Neural progenitor cell (in vitro differentiated cells): Measurements from ENCODE around the gene ASB15. TPM values are rescaled to one million over a fixed set of nuclear protein-coding genes. Genes with fewer than 3 reads are reported as not detected.

Source experiments
- DNase-seq: peaks from one replicate; pipeline ENCODE4 v3.0.0-alpha.2; 2016; ENCODE audit warnings: low spot score
- H2AFZ ChIP-seq: fragments of 200-600 bp; sonication (generic); replicated peaks from 2 replicates; pipeline ENCODE4 v1.6.1; 2016; ENCODE audit warnings: antibody characterized with exemption
- H3F3A ChIP-seq: fragments of 200-600 bp; sonication (generic); 2 replicates; pipeline ENCODE4 v1.6.1; 2016; ENCODE audit warnings: antibody characterized with exemption, low read depth
- H3K27ac ChIP-seq: fragments of 200-600 bp; sonication (generic); 2 replicates; pipeline ENCODE4 v1.5.1; 2016; ENCODE audit warnings: mild to moderate bottlenecking
- H3K27me3 ChIP-seq: fragments of 200-600 bp; sonication (generic); 2 replicates; pipeline ENCODE4 v1.6.1; 2016; ENCODE audit warnings: mild to moderate bottlenecking, moderate library complexity
- H3K36me3 ChIP-seq: fragments of 200-600 bp; sonication (generic); 2 replicates; pipeline ENCODE4 v1.5.1; 2016
- H3K4me1 ChIP-seq: fragments of 200-600 bp; sonication (generic); 2 replicates; pipeline ENCODE4 v1.6.1; 2016; ENCODE audit warnings: mixed run types
- H3K4me2 ChIP-seq: fragments of 200-600 bp; sonication (generic); 2 replicates; pipeline ENCODE4 v1.6.1; 2016
- H3K4me3 ChIP-seq: fragments of 200-600 bp; sonication (generic); 2 replicates; pipeline ENCODE4 v1.5.1; 2016
- H3K79me2 ChIP-seq: fragments of 200-600 bp; sonication (generic); 2 replicates; pipeline ENCODE4 v1.6.1; 2016; ENCODE audit warnings: low read depth
- H3K9ac ChIP-seq: fragments of 200-600 bp; sonication (generic); 2 replicates; pipeline ENCODE4 v1.6.1; 2016
- H3K9me3 ChIP-seq: fragments of 200-600 bp; sonication (generic); 2 replicates; pipeline ENCODE4 v1.5.1; 2016; ENCODE audit warnings: low read depth
- H4K20me1 ChIP-seq: fragments of 200-600 bp; sonication (generic); 2 replicates; pipeline ENCODE4 v1.6.1; 2016; ENCODE audit warnings: low read depth
- H3K27ac Mint-ChIP-seq: 3 replicates; pipeline ENCODE4 v1.8.0; 2021; ENCODE audit warnings: mixed read lengths
- H3K27me3 Mint-ChIP-seq: 2 replicates; pipeline ENCODE4 v1.8.0; 2022; ENCODE audit warnings: low read depth, mild to moderate bottlenecking, inconsistent platforms, moderate library complexity, mixed read lengths; ENCODE audit not compliant: insufficient read depth
- H3K36me3 Mint-ChIP-seq: 3 replicates; pipeline ENCODE4 v1.8.0; 2021; ENCODE audit warnings: mixed read lengths
- H3K4me1 Mint-ChIP-seq: 3 replicates; pipeline ENCODE4 v1.8.0; 2021; ENCODE audit warnings: mixed read lengths
- H3K4me3 Mint-ChIP-seq: 3 replicates; pipeline ENCODE4 v1.8.0; 2021; ENCODE audit warnings: mild to moderate bottlenecking, moderate library complexity, mixed read lengths
- H3K9me3 Mint-ChIP-seq: 3 replicates; pipeline ENCODE4 v1.8.0; 2020; ENCODE audit warnings: mixed read lengths
- EZH2 ChIP-seq: fragments of 200-600 bp; sonication (generic); IDR thresholded peaks from 2 replicates; pipeline ENCODE4 v1.6.1; 2017; ENCODE audit warnings: antibody characterized with exemption, mild to moderate bottlenecking, moderate library complexity
- EZH2phosphoT487 ChIP-seq: fragments of 200-600 bp; sonication (generic); IDR thresholded peaks from 2 replicates; pipeline ENCODE4 v1.6.1; 2017; ENCODE audit warnings: antibody characterized with exemption
- total RNA-seq: library from RNA; depleted of rRNA; stranded (reverse); fragments of >200 nt; gene quantifications from 2 replicates; pipeline ENCODE4 v1.2.3, GENCODE V29; 2015; ENCODE audit warnings: low replicate concordance
- TF ChIP-seq, protein P1 (sequence below): fragments of 200-600 bp; sonication (generic); IDR thresholded peaks from 2 replicates; pipeline ENCODE4 v1.5.1; 2017; ENCODE audit warnings: antibody characterized with exemption, mild to moderate bottlenecking

ASB15 gene
- total RNA-seq, 1 donor from 2014 or later: not detected

DNA sequence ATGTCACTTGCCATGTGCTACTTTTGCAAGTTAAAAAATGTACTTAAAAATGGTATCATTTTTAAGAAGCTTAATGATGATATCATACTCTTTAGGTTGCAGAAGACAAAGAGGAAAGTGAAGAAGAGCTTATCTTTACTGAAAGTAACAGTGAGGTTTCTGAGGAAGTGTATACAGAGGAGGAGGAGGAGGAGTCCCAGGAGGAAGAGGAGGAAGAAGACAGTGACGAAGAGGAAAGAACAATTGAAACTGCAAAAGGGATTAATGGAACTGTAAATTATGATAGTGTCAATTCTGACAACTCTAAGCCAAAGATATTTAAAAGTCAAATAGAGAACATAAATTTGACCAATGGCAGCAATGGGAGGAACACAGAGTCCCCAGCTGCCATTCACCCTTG is 60.1 kb downstream of the ASB15 start:
- no peak overlapping the region for H3K4me3 Mint-ChIP-seq
- H3K36me3 ChIP-seq: no peaks in the 10 kb centered on the region
- no peaks in the 10 kb centered on the region for H3K9me3 ChIP-seq
- H4K20me1 ChIP-seq: no peaks in the 10 kb centered on the region
- H3K27me3 ChIP-seq: no peaks in the 10 kb centered on the region
- H3K9me3 Mint-ChIP-seq: peaks cover 2% of the 10 kb centered on the region
- no peak overlapping the region for H3K27ac Mint-ChIP-seq
- no peak overlapping the region for H3K9ac ChIP-seq
- H3K4me2 ChIP-seq: no peak overlapping the region
- no peaks in the 10 kb centered on the region for H3K79me2 ChIP-seq
- H3F3A ChIP-seq: no peaks in the 10 kb centered on the region
- no peak overlapping the region for H2AFZ ChIP-seq
- TF ChIP-seq, protein P1, sequence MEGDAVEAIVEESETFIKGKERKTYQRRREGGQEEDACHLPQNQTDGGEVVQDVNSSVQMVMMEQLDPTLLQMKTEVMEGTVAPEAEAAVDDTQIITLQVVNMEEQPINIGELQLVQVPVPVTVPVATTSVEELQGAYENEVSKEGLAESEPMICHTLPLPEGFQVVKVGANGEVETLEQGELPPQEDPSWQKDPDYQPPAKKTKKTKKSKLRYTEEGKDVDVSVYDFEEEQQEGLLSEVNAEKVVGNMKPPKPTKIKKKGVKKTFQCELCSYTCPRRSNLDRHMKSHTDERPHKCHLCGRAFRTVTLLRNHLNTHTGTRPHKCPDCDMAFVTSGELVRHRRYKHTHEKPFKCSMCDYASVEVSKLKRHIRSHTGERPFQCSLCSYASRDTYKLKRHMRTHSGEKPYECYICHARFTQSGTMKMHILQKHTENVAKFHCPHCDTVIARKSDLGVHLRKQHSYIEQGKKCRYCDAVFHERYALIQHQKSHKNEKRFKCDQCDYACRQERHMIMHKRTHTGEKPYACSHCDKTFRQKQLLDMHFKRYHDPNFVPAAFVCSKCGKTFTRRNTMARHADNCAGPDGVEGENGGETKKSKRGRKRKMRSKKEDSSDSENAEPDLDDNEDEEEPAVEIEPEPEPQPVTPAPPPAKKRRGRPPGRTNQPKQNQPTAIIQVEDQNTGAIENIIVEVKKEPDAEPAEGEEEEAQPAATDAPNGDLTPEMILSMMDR: no peak
- TF ChIP-seq EZH2phosphoT487 (no peak), EZH2 (no peak)
- H3K4me1 ChIP-seq: peaks cover 18% of the 10 kb centered on the region
- DNase-seq: no peak
- no peaks in the 10 kb centered on the region for H3K27me3 Mint-ChIP-seq
- no peak overlapping the region for H3K4me3 ChIP-seq
- no peaks in the 10 kb centered on the region for H3K36me3 Mint-ChIP-seq
- no peak overlapping the region for H3K27ac ChIP-seq
- H3K4me1 Mint-ChIP-seq: peaks cover 15% of the 10 kb centered on the region

DNA sequence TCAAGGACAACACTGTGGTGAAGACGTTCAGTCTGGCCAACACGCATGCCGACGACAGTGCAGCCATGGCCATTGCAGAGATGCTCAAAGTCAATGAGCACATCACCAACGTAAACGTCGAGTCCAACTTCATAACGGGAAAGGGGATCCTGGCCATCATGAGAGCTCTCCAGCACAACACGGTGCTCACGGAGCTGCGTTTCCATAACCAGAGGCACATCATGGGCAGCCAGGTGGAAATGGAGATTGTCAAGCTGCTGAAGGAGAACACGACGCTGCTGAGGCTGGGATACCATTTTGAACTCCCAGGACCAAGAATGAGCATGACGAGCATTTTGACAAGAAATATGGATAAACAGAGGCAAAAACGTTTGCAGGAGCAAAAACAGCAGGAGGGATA is 60.7 kb downstream of the ASB15 start:
- H2AFZ ChIP-seq: no peak overlapping the region

DNA sequence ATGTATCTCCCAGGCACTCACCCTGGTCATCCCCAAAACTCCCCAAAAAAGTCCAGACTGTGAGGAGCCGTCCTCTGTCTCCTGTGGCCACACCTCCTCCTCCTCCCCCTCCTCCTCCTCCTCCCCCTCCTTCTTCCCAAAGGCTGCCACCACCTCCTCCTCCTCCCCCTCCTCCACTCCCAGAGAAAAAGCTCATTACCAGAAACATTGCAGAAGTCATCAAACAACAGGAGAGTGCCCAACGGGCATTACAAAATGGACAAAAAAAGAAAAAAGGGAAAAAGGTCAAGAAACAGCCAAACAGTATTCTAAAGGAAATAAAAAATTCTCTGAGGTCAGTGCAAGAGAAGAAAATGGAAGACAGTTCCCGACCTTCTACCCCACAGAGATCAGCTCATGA is 61.1 kb downstream of the ASB15 start:
- peak overlapping the region; percentile 50 for H2AFZ ChIP-seq
- TF ChIP-seq, protein P1: no peak
- TF ChIP-seq EZH2phosphoT487 (no peak), EZH2 (no peak)
- no peaks in the 10 kb centered on the region for H3K27me3 Mint-ChIP-seq

More for the DNA sequence above, 60.7 kb downstream of the ASB15 start:
- Histone ChIP-seq H3K27ac (no peak overlapping the region), H3K79me2 (no peaks in the 10 kb centered on the region), H3K27me3 (no peaks in the 10 kb centered on the region), H3K4me2 (no peak overlapping the region), H3K36me3 (no peaks in the 10 kb centered on the region), H4K20me1 (no peaks in the 10 kb centered on the region), H3F3A (no peaks in the 10 kb centered on the region), H3K4me3 (no peak overlapping the region), H3K9me3 (no peaks in the 10 kb centered on the region), H3K4me1 (peaks cover 18% of the 10 kb centered on the region), H3K9ac (no peak overlapping the region)
- TF ChIP-seq EZH2phosphoT487 (no peak), EZH2 (no peak)
- TF ChIP-seq, protein P1: no peak
- DNase-seq: no peak
- no peaks in the 10 kb centered on the region for H3K36me3 Mint-ChIP-seq
- H3K4me1 Mint-ChIP-seq: peaks cover 15% of the 10 kb centered on the region
- H3K4me3 Mint-ChIP-seq: no peak overlapping the region
- H3K9me3 Mint-ChIP-seq: peaks cover 2% of the 10 kb centered on the region
- H3K27me3 Mint-ChIP-seq: no peaks in the 10 kb centered on the region
- no peak overlapping the region for H3K27ac Mint-ChIP-seq

More for the DNA sequence above, 61.1 kb downstream of the ASB15 start:
- Histone ChIP-seq H3K27me3 (no peaks in the 10 kb centered on the region), H3K27ac (no peak overlapping the region), H3F3A (no peaks in the 10 kb centered on the region), H3K9ac (no peak overlapping the region), H3K36me3 (no peaks in the 10 kb centered on the region), H3K79me2 (no peaks in the 10 kb centered on the region), H3K9me3 (no peaks in the 10 kb centered on the region), H3K4me2 (no peak overlapping the region), H4K20me1 (no peaks in the 10 kb centered on the region), H3K4me3 (no peak overlapping the region), H3K4me1 (peaks cover 18% of the 10 kb centered on the region)
- DNase-seq: no peak
- no peak overlapping the region for H3K4me3 Mint-ChIP-seq
- H3K9me3 Mint-ChIP-seq: peaks cover 2% of the 10 kb centered on the region
- H3K4me1 Mint-ChIP-seq: peaks cover 15% of the 10 kb centered on the region
- no peak overlapping the region for H3K27ac Mint-ChIP-seq
- no peaks in the 10 kb centered on the region for H3K36me3 Mint-ChIP-seq
